Measurements from ENCODE around the gene CLMN. TPM values are rescaled to one million over a fixed set of nuclear protein-coding genes. Genes with fewer than 3 reads are reported as not detected.

The CLMN gene
- total RNA-seq, 1 experiment from 2014 or later, result 33.4 TPM

DNA sequence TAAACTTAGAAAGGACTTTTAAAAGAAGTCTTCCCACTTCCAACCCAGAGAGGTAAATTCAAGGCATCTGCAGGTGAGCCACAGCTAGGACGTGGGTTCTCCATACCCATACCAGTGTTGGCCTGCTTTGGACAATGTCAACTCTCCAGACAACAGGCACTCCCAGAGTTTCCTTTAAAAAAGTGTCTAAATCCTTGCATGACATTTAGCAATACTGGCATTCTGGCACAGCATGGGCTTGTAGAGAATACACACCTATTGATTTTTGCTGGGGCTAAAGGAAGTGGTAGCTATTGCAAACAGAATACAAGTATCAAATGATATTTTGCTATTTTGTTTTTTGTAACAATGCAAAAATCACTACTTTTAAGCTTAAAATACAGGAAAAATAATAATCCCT is 136.6 kb downstream of the CLMN start:
- intact Hi-C loops (cut with micrococcal nuclease), result no loop called here
- H3K9me2 ChIP-seq (ENCODE audit: insufficient read depth), result no peaks in the 10 kb centered on the region
- H3K27me3 ChIP-seq (ENCODE audit: insufficient read depth, low read length), result no peaks in the 10 kb centered on the region
- DNase-seq (ENCODE audit: low read depth, low spot score), result no peak
- ChIA-PET CTCF (no interaction called here), POLR2A (no interaction called here), RAD21 (ENCODE audit: low non-redundant PET in 1 of 2, low total read pairs in 2 of 2, uncharacterized antibody in 2 of 2, unreplicated experiment in 2 of 2) (no interaction called here)
- no peaks in the 10 kb centered on the region for H4K20me1 ChIP-seq (ENCODE audit: insufficient read depth)
- H3K9ac ChIP-seq (ENCODE audit: low read length), result no peak overlapping the region
- H3K27ac ChIP-seq (ENCODE audit: low read depth, low read length), result no peak overlapping the region
- no peak for TF ChIP-seq ZNF274 (IDR thresholded peaks at IDR 0.05; ENCODE audit: low read depth, low read length)
- TF ChIP-seq, protein P1, sequence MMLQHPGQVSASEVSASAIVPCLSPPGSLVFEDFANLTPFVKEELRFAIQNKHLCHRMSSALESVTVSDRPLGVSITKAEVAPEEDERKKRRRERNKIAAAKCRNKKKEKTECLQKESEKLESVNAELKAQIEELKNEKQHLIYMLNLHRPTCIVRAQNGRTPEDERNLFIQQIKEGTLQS (IDR thresholded peaks at IDR 0.05), result no peak
- no peak for TF ChIP-seq EZH2phosphoT487 (IDR thresholded peaks at IDR 0.05; ENCODE audit: borderline replicate concordance)
- TF ChIP-seq, protein P2, sequence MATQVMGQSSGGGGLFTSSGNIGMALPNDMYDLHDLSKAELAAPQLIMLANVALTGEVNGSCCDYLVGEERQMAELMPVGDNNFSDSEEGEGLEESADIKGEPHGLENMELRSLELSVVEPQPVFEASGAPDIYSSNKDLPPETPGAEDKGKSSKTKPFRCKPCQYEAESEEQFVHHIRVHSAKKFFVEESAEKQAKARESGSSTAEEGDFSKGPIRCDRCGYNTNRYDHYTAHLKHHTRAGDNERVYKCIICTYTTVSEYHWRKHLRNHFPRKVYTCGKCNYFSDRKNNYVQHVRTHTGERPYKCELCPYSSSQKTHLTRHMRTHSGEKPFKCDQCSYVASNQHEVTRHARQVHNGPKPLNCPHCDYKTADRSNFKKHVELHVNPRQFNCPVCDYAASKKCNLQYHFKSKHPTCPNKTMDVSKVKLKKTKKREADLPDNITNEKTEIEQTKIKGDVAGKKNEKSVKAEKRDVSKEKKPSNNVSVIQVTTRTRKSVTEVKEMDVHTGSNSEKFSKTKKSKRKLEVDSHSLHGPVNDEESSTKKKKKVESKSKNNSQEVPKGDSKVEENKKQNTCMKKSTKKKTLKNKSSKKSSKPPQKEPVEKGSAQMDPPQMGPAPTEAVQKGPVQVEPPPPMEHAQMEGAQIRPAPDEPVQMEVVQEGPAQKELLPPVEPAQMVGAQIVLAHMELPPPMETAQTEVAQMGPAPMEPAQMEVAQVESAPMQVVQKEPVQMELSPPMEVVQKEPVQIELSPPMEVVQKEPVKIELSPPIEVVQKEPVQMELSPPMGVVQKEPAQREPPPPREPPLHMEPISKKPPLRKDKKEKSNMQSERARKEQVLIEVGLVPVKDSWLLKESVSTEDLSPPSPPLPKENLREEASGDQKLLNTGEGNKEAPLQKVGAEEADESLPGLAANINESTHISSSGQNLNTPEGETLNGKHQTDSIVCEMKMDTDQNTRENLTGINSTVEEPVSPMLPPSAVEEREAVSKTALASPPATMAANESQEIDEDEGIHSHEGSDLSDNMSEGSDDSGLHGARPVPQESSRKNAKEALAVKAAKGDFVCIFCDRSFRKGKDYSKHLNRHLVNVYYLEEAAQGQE (IDR thresholded peaks at IDR 0.05; ENCODE audit: low read depth), result no peak
- TF ChIP-seq FOSL1 (IDR thresholded peaks at IDR 0.05; ENCODE audit: low read depth), result no peak
- TF ChIP-seq RAD21 (IDR thresholded peaks at IDR 0.05; ENCODE audit: low read depth), result no peak
- no peak for TF ChIP-seq EZH2 (IDR thresholded peaks at IDR 0.05)
- TF ChIP-seq CEBPB (IDR thresholded peaks at IDR 0.05; ENCODE audit: low read depth), result no peak
- TF ChIP-seq, protein P3, sequence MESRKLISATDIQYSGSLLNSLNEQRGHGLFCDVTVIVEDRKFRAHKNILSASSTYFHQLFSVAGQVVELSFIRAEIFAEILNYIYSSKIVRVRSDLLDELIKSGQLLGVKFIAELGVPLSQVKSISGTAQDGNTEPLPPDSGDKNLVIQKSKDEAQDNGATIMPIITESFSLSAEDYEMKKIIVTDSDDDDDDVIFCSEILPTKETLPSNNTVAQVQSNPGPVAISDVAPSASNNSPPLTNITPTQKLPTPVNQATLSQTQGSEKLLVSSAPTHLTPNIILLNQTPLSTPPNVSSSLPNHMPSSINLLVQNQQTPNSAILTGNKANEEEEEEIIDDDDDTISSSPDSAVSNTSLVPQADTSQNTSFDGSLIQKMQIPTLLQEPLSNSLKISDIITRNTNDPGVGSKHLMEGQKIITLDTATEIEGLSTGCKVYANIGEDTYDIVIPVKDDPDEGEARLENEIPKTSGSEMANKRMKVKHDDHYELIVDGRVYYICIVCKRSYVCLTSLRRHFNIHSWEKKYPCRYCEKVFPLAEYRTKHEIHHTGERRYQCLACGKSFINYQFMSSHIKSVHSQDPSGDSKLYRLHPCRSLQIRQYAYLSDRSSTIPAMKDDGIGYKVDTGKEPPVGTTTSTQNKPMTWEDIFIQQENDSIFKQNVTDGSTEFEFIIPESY (IDR thresholded peaks at IDR 0.05; ENCODE audit: extremely low read depth, insufficient replicate concordance, low read length), result no peak
- TF ChIP-seq ZFX (IDR thresholded peaks at IDR 0.05), result no peak
- no peak for TF ChIP-seq TCF7L2 (IDR thresholded peaks at IDR 0.05; ENCODE audit: borderline replicate concordance, extremely low read depth, insufficient read depth, insufficient read length)
- no peak for TF ChIP-seq POLR2A (IDR thresholded peaks at IDR 0.05; ENCODE audit: borderline replicate concordance, extremely low read depth, insufficient read depth, insufficient read length)
- TF ChIP-seq SIN3A (IDR thresholded peaks at IDR 0.05; ENCODE audit: low read depth), result no peak
- TF ChIP-seq YY1 (IDR thresholded peaks at IDR 0.05; ENCODE audit: extremely low read depth, insufficient replicate concordance, low read depth, low read length), result no peak
- ATAC-seq, result no peak
- H2AFZ ChIP-seq (ENCODE audit: low read depth, low read length, poor library complexity, severe bottlenecking), result no peak overlapping the region
- no peaks in the 10 kb centered on the region for H3K36me3 ChIP-seq (ENCODE audit: control insufficient read depth in 1 of 2, insufficient read depth in 2 of 2, low read length in 2 of 2)
- no peaks in the 10 kb centered on the region for H3K79me2 ChIP-seq (ENCODE audit: insufficient read depth, low read length)
- no peak overlapping the region for H3K4me2 ChIP-seq (ENCODE audit: low read length)
- H3K4me3 ChIP-seq (replicated peaks in 1 of 2; ENCODE audit: low read depth in 1 of 2, low read length in 2 of 2), result no peak overlapping the region
- H3K9me3 ChIP-seq (ENCODE audit: control insufficient read depth in 1 of 2, insufficient read depth in 1 of 2, low read depth in 1 of 2, low read length in 2 of 2), result no peaks in the 10 kb centered on the region
- no TSS peak for BruUV-seq (replicated peaks)
- H3K4me1 ChIP-seq (ENCODE audit: control insufficient read depth in 1 of 2, insufficient read depth in 2 of 2, low read length in 2 of 2), result no peaks in the 10 kb centered on the region
